Mesenchymal stem cell (in vitro differentiated cells and primary cell): Measurements from ENCODE around the gene NAT14.

Experiments
- DNase-seq: peaks from one replicate; pipeline ENCODE4 v3.0.0-alpha.2; 2013
- H2AFZ ChIP-seq: one replicate; pipeline ENCODE4 v1.6.1; 2013; ENCODE audit warnings: low read depth, mild to moderate bottlenecking, control low read depth, inconsistent platforms, low read length, moderate library complexity
- H2AK5ac ChIP-seq: 2 replicates; pipeline ENCODE4 v1.6.1; 2013; ENCODE audit warnings: low read length, moderate library complexity, mild to moderate bottlenecking, inconsistent platforms; ENCODE audit not compliant: severe bottlenecking
- H2BK120ac ChIP-seq: one replicate; pipeline ENCODE4 v1.6.1; 2013; ENCODE audit warnings: low read depth, mild to moderate bottlenecking, inconsistent platforms, low read length, moderate library complexity
- H2BK12ac ChIP-seq, 2 experiments: one replicate each; pipeline ENCODE4 v1.6.1; 2013; ENCODE audit warnings: inconsistent platforms in 2 of 2, low read length in 2 of 2, mild to moderate bottlenecking in 2 of 2, moderate library complexity in 2 of 2, control low read depth in 1 of 2
- H2BK15ac ChIP-seq: one replicate; pipeline ENCODE4 v1.6.1; 2013; ENCODE audit warnings: mild to moderate bottlenecking, low read depth, inconsistent platforms; ENCODE audit not compliant: poor library complexity, severe bottlenecking
- H2BK5ac ChIP-seq: 2 replicates; pipeline ENCODE4 v1.6.1; 2013; ENCODE audit warnings: low read depth, mild to moderate bottlenecking, low read length, control low read depth, inconsistent platforms; ENCODE audit not compliant: poor library complexity, severe bottlenecking
- H3K14ac ChIP-seq, 2 experiments: one replicate each; pipeline ENCODE4 v1.6.1; 2013; ENCODE audit warnings: inconsistent platforms in 2 of 2, low read length in 2 of 2, control low read depth in 1 of 2, mild to moderate bottlenecking in 1 of 2, moderate library complexity in 1 of 2
- H3K18ac ChIP-seq, 2 experiments: one replicate each; pipeline ENCODE4 v1.6.1; 2013; ENCODE audit warnings: inconsistent platforms in 2 of 2, low read length in 2 of 2, control low read depth in 1 of 2, low read depth in 1 of 2, mild to moderate bottlenecking in 1 of 2
- H3K23ac ChIP-seq, 2 experiments: one replicate each; pipeline ENCODE4 v1.6.1; 2013; ENCODE audit warnings: inconsistent platforms in 2 of 2, low read length in 2 of 2, mild to moderate bottlenecking in 2 of 2, moderate library complexity in 2 of 2, control low read depth in 1 of 2
- H3K27ac ChIP-seq: 2 replicates; pipeline ENCODE4 v1.5.1; 2013; ENCODE audit warnings: mild to moderate bottlenecking, moderate library complexity, low read length, control low read depth, inconsistent platforms; ENCODE audit not compliant: poor library complexity, severe bottlenecking
- H3K27me3 ChIP-seq, 2 experiments: 2 replicates each; pipeline versions ENCODE4 v1.6.1 to v1.7.0; 2013; ENCODE audit warnings: low read length in 2 of 2, mild to moderate bottlenecking in 2 of 2, moderate library complexity in 2 of 2, control low read depth in 1 of 2, inconsistent platforms in 1 of 2; ENCODE audit not compliant: control insufficient read depth in 1 of 2, insufficient read depth in 1 of 2
- H3K36me3 ChIP-seq, 2 experiments: 2 replicates each; pipeline versions ENCODE4 v1.6.1 to v1.7.0; 2013; ENCODE audit warnings: low read length in 2 of 2, control low read depth in 1 of 2, inconsistent platforms in 1 of 2, low read depth in 1 of 2, mild to moderate bottlenecking in 1 of 2; ENCODE audit not compliant: insufficient read depth in 2 of 2, control insufficient read depth in 1 of 2
- H3K4ac ChIP-seq, 2 experiments: one replicate each; pipeline ENCODE4 v1.6.1; 2013; ENCODE audit warnings: inconsistent platforms in 2 of 2, low read length in 2 of 2, mild to moderate bottlenecking in 2 of 2, moderate library complexity in 2 of 2, control low read depth in 1 of 2, low read depth in 1 of 2
- H3K4me1 ChIP-seq: 2 replicates; pipeline ENCODE4 v1.6.1; 2013; ENCODE audit warnings: low read depth, low read length, control low read depth; ENCODE audit not compliant: control insufficient read depth, insufficient read depth
- H3K4me2 ChIP-seq: 2 replicates; pipeline ENCODE4 v1.6.1; 2013; ENCODE audit warnings: low read length, mild to moderate bottlenecking, inconsistent platforms; ENCODE audit not compliant: poor library complexity, severe bottlenecking
- H3K4me3 ChIP-seq, 2 experiments: 2 replicates each; pipeline versions ENCODE4 v1.5.1 to v1.7.0; 2013; ENCODE audit warnings: low read length in 2 of 2, mild to moderate bottlenecking in 2 of 2, control low read depth in 1 of 2, low read depth in 1 of 2; ENCODE audit not compliant: insufficient read depth in 1 of 2
- H3K79me1 ChIP-seq: replicated peaks from 2 replicates; pipeline ENCODE4 v1.6.1; 2013; ENCODE audit warnings: mild to moderate bottlenecking, control low read depth, low read length, inconsistent platforms; ENCODE audit not compliant: poor library complexity, severe bottlenecking
- H3K9ac ChIP-seq: 2 replicates; pipeline ENCODE4 v1.7.0; 2013; ENCODE audit warnings: mild to moderate bottlenecking, low read length, moderate library complexity
- H3K9me3 ChIP-seq: 2 replicates; pipeline ENCODE4 v1.7.0; 2013; ENCODE audit warnings: mild to moderate bottlenecking, low read length; ENCODE audit not compliant: control insufficient read depth
- H4K8ac ChIP-seq: one replicate; pipeline ENCODE4 v1.6.1; 2013; ENCODE audit warnings: inconsistent platforms, mild to moderate bottlenecking, low read length, moderate library complexity
- H4K91ac ChIP-seq: one replicate; pipeline ENCODE4 v1.6.1; 2013; ENCODE audit warnings: mild to moderate bottlenecking, low read length, inconsistent platforms
- WGBS: methylation state at CpG from one replicate; pipeline ENCODE4 v1.1.7; 2013; ENCODE audit warnings: mixed read lengths; 5-methylcytosine and 5-hydroxymethylcytosine counted together

Gene NAT14

DNA sequence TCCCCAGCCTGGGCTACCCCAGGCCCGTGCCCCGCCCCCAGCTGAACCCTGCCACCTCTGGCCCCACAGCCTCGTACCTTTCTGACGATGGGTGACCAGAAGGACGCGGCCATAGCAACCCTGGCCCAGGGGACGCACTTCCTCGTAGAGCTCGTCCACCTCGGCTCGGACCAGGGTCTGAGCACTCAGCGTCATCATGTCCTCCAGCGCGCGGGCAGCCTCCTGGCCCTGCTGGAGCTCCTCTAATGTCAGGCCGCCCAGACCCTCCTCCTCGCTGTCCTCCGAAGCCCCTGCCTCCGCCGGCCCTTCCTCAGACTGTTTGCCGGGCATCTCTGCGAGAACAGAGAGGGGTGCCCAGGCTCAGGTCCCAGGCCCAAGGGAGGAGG is 51.0 kb downstream of the NAT14 start:
- Histone ChIP-seq H3K9ac (no peak overlapping the region), H3K4me1 (peaks cover 26% of the 10 kb centered on the region), H3K36me3 (no peaks in the 10 kb centered on the region), H2BK120ac (no peak overlapping the region), H4K91ac (no peak overlapping the region), H2BK12ac (no peak overlapping the region), H3K27me3 (no peaks in the 10 kb centered on the region), H2AFZ (no peak overlapping the region), H2BK15ac (no peak overlapping the region), H3K18ac (no peak overlapping the region), H3K4me2 (no peak overlapping the region), H3K23ac (no peak overlapping the region), H2AK5ac (peak overlapping the region; percentile 80), H3K4me3 (no peak overlapping the region), H3K27ac (no peak overlapping the region), H3K4ac (no peak overlapping the region), H2BK5ac (no peak overlapping the region), H3K14ac (no peak overlapping the region), H4K8ac (no peak overlapping the region), H3K79me1 (no peaks in the 10 kb centered on the region), H3K9me3 (no peaks in the 10 kb centered on the region)
- WGBS = 94% methylated on average over 20 of the region's 22 CpGs
- no peak for DNase-seq

- Histone ChIP-seq H2AFZ (no peak overlapping the region), H3K9me3 (no peaks in the 10 kb centered on the region), H2BK15ac (no peak overlapping the region), H2AK5ac (no peak overlapping the region), H3K14ac (no peak overlapping the region), H3K4me1 (peaks cover 26% of the 10 kb centered on the region), H3K27me3 (no peaks in the 10 kb centered on the region), H3K4me2 (no peak overlapping the region), H2BK120ac (no peak overlapping the region), H3K23ac (no peak overlapping the region), H2BK12ac (no peak overlapping the region), H2BK5ac (no peak overlapping the region), H4K91ac (no peak overlapping the region), H3K27ac (no peak overlapping the region), H3K9ac (no peak overlapping the region), H3K18ac (no peak overlapping the region), H4K8ac (no peak overlapping the region), H3K4ac (no peak overlapping the region), H3K4me3 (no peak overlapping the region), H3K79me1 (no peaks in the 10 kb centered on the region), H3K36me3 (no peaks in the 10 kb centered on the region)
- DNase-seq = no peak
- whole genome bisulfite sequencing = 97% methylated on average over 10 of the region's 11 CpGs
These were observed 51.4 kb downstream of the NAT14 start for GRCh38 chr19:55536366-55536765.
